Activated CD4-positive, alpha-beta T cell treated with anti-CD3 and anti-CD28 coated beads for 36 hours (primary cell): ENCODE results near the gene CLDN25. TPM values are rescaled to one million over a fixed set of nuclear protein-coding genes. Genes with fewer than 3 reads are reported as not detected.
"Not testable (repeated sequence)": the region's sequence is repeated elsewhere in the genome, so short reads cannot be mapped to it uniquely, and the experiment has no call there.

Source experiments
- ATAC-seq: fragments of 200-7000 bp; cut with Tn5 transposase; one replicate; pipeline ENCODE4 v1.10.0; 2021; ENCODE audit warnings: mild to moderate bottlenecking, moderate library complexity
- CTCF ChIA-PET: fragments of 350-600 bp; sonication (Branson Sonifier 250); formaldehyde crosslinking; loops from one replicate; lab custom pipeline; 2021; ENCODE audit warnings: antibody characterized with exemption; lab: Charles Lee
- POLR2A ChIA-PET: fragments of 350-600 bp; sonication (Branson Sonifier 250); formaldehyde crosslinking; loops from one replicate; lab custom pipeline; 2021; ENCODE audit warnings: antibody characterized with exemption, inconsistent platforms; lab: Charles Lee
- DNase-seq: peaks from one replicate; pipeline ENCODE4 v3.0.0-alpha.2; 2020
- H3K27ac Mint-ChIP-seq: one replicate; pipeline ENCODE4 v1.8.0; 2021; ENCODE audit warnings: mixed read lengths
- H3K27me3 Mint-ChIP-seq: one replicate; pipeline ENCODE4 v1.8.0; 2021; ENCODE audit warnings: mixed read lengths
- H3K36me3 Mint-ChIP-seq: one replicate; pipeline ENCODE4 v1.8.0; 2021; ENCODE audit warnings: low read depth, mixed read lengths
- H3K4me1 Mint-ChIP-seq: one replicate; pipeline ENCODE4 v1.8.0; 2021; ENCODE audit warnings: mixed read lengths
- H3K4me3 Mint-ChIP-seq: one replicate; pipeline ENCODE4 v1.8.0; 2021; ENCODE audit warnings: mild to moderate bottlenecking, moderate library complexity, mixed read lengths
- H3K9me3 Mint-ChIP-seq: one replicate; pipeline ENCODE4 v1.8.0; 2021; ENCODE audit warnings: low read depth, mixed read lengths
- intact Hi-C, 2 experiments: fragments of 100-400 bp; cut with DNase I in 1 of 2; cut with micrococcal nuclease in 1 of 2; formaldehyde crosslinking; loops; one replicate each; pipeline versions ENCODE4 v1.14.2 to v1.15.1; 2022 to 2024; cut with DNase I, micrococcal nuclease
- total RNA-seq, 2 experiments: library from RNA; stranded (reverse); gene quantifications; one replicate each; pipeline ENCODE4 v1.2.3, GENCODE V29; 2021

Gene CLDN25
- total RNA-seq, 2 experiments from 2014 or later, result not detected

DNA sequence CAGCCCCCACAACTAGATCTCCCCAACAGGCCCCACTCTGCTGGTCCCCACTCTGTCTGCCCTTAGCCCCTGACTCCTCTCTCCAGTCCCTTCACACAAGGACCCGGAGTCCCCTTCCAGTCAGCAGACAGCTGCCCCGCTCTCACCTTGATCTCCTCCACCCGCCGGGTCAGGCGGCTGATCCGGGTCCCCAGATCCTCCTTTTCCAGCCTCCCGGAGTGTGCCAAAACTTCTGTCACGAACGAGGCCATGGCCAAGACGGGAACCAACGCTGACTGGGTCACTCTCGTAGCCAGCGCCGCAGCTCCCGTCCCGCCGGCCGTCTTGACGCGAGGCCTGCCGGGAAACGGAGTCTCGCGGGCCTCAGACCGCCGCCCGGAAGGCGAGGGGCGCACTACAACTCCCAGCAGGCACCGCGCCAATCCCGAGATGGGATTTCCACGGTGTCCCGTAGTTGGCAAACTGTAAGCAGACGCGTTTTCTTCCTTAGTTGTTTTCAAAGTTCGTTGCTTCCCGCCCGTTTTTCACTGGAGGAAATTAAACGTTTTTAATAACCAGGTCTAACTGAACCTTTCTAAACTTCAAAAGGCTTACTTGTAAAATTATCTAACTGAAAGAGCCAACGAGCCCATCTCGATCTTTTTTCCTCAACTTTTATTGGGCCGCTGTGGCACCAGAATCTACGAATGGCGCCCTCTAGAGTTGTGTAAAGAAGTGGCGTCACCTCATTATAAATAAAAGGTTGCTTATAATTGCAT lies 6.0 kb upstream of the CLDN25 start, which contains the start of gene ZW10:
Gene ZW10 (minus strand): TSS at position 277 of the 758 bp plus-strand sequence. CDS start 26 bp downstream, at position 251.
- intact Hi-C loops, result loop anchor here (1.0 to 10.0 kb wide), 11 partner anchors 101 to 1549 kb away; partner anchors contain the start of genes PTS (in 2 of the 2), TTC12 (in 2 of the 2), USP28 (in 2 of the 2) and C11orf71 (in 1 of the 2)
- ChIA-PET POLR2A (no interaction called here), CTCF (interaction anchor here (0.5 to 1.7 kb wide), 8 partner anchors 9 to 657 kb away, joined by 3 to 6 read pairs (median 4); no protein-coding TSS in a partner anchor)
- H3K36me3 Mint-ChIP-seq, result peaks cover 4% of the 10 kb centered on the region
- peak within 1 kb of the TSS; percentile 98 for H3K4me3 Mint-ChIP-seq
- H3K27ac Mint-ChIP-seq, result peak within 1 kb of the TSS; percentile 96
- ATAC-seq, result peak; percentile 99
- H3K27me3 Mint-ChIP-seq, result no peaks in the 10 kb centered on the region
- DNase-seq, result peak; percentile 96
- H3K9me3 Mint-ChIP-seq, result no peaks in the 10 kb centered on the region
- H3K4me1 Mint-ChIP-seq, result peaks cover 18% of the 10 kb centered on the region

DNA sequence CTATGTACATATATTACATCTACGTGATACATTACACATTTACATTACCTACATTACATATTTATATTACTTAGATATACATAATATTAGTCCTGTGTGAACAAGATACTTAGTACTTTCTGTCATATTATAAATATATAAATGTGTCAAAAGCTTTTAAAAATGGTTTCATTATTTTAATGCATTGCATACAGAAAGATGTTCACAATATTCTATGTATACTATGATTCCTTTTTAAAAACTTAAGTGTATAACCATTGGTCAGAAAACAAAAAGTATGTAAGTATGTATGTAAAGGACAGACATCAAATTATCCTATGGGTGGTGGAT lies 5.5 kb upstream of the CLDN25 start:
- POLR2A ChIA-PET, result no interaction called here

DNA sequence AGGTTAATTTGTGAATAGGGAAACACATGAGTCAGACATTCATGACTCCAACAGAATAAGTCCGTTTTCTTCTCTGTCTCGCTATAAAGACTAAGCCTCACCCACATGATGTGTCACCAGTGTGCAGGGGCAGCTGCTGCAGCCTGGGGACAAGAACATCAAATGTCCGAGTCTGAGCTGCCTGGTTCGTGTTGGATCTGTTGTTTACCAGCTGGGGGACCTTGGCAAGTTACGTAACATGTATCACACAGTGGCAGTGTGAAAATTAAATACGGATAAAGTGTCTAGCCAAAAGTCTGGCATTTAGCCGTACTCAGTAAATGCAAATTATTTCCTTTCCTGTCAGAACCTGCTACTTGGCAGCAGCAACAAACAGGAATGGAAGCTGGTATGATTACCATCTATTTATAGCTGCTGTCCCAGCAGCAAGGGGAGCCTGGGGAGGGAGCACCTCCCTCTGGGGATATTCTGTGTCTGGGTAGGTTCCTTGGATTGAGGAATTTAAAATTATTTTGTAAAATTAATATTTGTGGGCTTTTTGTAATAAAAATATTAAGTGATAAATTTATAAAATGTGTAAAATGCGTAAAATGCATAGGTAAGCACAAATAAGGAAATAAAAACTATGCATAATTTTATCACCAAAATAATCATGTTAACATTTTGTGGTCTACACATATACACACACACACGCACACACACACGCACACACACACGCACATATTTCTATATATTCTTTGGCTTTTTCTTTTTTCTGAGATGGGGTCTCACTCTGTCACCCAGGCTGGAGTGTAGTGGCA lies 1.3 kb upstream of the CLDN25 start:
- Mint-ChIP-seq H3K4me3 (no peak overlapping the region), H3K27ac (no peak overlapping the region), H3K9me3 (no peaks in the 10 kb centered on the region), H3K4me1 (peaks cover 2% of the 10 kb centered on the region), H3K36me3 (peaks cover 1% of the 10 kb centered on the region), H3K27me3 (peaks cover 3% of the 10 kb centered on the region)
- ATAC-seq (no peak), DNase-seq (no peak)
- intact Hi-C loops, result loop anchor here in 1 of 2 experiments (10.0 kb wide), 2 partner anchors 1494 to 1554 kb away; partner anchors contain the start of gene PTS
- ChIA-PET POLR2A (no interaction called here), CTCF (no interaction called here)

More for the DNA sequence above, 5.5 kb upstream of the CLDN25 start:
- peaks cover 18% of the 10 kb centered on the region for H3K4me1 Mint-ChIP-seq
- intact Hi-C loops, result loop anchor here (5.0 to 10.0 kb wide), 3 partner anchors 1489 to 1549 kb away; partner anchors contain the start of gene PTS (in 2 of the 2)
- H3K27ac Mint-ChIP-seq, result no peak overlapping the region
- H3K27me3 Mint-ChIP-seq, result no peaks in the 10 kb centered on the region
- H3K4me3 Mint-ChIP-seq, result peak overlapping the region; percentile 98
- DNase-seq (no peak), ATAC-seq (no peak)
- no peaks in the 10 kb centered on the region for H3K9me3 Mint-ChIP-seq
- peaks cover 4% of the 10 kb centered on the region for H3K36me3 Mint-ChIP-seq
- CTCF ChIA-PET, result interaction anchor here (1.1 kb wide), 1 partner anchor 9 kb away, joined by 4 read pairs; no protein-coding TSS in a partner anchor

DNA sequence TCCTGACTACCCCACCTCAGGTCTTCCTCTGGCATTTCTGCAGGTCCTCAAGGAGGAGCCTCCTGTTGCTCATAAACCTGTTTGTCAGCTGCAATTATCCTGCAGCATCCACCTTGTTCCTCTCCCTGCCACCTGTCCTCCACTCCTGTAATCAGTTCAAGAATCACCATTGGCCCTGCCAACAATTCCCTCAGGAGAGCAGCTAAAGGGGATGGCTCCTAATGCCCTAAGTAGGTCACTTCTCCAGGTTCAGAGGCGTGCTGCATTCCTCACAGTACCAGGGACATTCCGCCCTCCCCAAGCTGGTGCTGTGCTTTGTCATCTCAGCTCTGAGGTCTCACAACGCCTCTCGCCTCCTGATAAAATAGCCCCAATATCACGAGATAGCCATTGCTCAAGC lies 2.1 kb downstream of the CLDN25 start:
- no peak overlapping the region for H3K4me3 Mint-ChIP-seq
- intact Hi-C loops, result no loop called here
- no peak overlapping the region for H3K27ac Mint-ChIP-seq
- ATAC-seq (no peak), DNase-seq (no peak)
- no peaks in the 10 kb centered on the region for H3K36me3 Mint-ChIP-seq
- H3K9me3 Mint-ChIP-seq, result no peaks in the 10 kb centered on the region
- peaks cover 10% of the 10 kb centered on the region for H3K27me3 Mint-ChIP-seq
- ChIA-PET CTCF (interaction anchor here (0.7 to 1.5 kb wide), 3 partner anchors 15 to 643 kb away, joined by 3 to 7 read pairs (median 3); no protein-coding TSS in a partner anchor), POLR2A (no interaction called here)
- no peaks in the 10 kb centered on the region for H3K4me1 Mint-ChIP-seq

DNA sequence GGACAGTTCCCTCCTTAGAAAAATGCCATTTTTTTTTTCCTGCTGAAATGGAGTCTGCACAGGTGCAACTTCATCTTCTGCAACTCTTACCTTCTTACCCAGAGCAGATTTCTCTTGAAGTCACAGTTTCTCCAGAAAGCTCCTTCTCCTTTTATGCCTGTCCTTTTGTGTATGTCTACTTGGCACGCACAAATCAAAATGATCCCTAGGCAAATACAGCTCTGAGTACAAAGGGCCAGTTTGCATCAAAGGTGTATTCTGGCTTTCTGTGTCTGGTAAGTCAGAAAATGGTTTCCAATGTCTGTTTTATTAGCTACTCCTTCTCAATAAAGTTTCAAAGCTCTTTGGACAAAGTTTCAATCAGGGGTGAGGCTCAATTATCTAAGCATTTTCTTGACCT lies 2.5 kb downstream of the CLDN25 start:
- Mint-ChIP-seq H3K9me3 (no peaks in the 10 kb centered on the region), H3K27ac (no peak overlapping the region), H3K27me3 (peaks cover 11% of the 10 kb centered on the region), H3K4me3 (no peak overlapping the region), H3K4me1 (no peaks in the 10 kb centered on the region), H3K36me3 (no peaks in the 10 kb centered on the region)
- CTCF ChIA-PET, result interaction anchor here (0.5 to 1.5 kb wide), 3 partner anchors 14 to 1470 kb away, joined by 3 to 7 read pairs (median 3); no protein-coding TSS in a partner anchor
- POLR2A ChIA-PET, result interaction anchor here (0.6 kb wide), 1 partner anchor 32 kb away, joined by 8 read pairs; no protein-coding TSS in a partner anchor
- ATAC-seq, result no peak
- no peak for DNase-seq
- intact Hi-C loops, result no loop called here

DNA sequence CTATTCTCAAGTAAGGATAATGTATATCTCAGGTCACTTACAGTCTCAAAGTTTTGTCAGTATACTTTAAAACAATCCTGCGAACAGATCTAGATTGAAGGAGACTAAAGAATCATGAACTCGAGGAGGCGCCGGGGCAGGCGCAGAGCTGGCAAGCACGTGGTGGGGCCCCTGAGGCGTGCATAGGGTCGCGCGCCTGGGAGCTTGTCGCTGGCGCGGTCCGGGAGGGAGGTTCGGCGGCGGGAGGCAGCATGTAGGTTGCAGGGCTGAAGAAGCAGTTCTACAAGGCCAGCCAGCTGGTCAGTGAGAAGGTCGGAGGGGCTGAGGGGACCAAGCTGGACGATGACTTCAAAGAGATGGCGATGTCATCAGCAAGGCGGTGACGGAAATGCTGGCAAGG lies 9.4 kb downstream of the CLDN25 start:
- intact Hi-C loops, H3K27me3 Mint-ChIP-seq, POLR2A ChIA-PET, H3K27ac Mint-ChIP-seq, H3K36me3 Mint-ChIP-seq, H3K4me1 Mint-ChIP-seq, ATAC-seq, CTCF ChIA-PET, H3K9me3 Mint-ChIP-seq, DNase-seq, H3K4me3 Mint-ChIP-seq: not testable (repeated sequence)

DNA sequence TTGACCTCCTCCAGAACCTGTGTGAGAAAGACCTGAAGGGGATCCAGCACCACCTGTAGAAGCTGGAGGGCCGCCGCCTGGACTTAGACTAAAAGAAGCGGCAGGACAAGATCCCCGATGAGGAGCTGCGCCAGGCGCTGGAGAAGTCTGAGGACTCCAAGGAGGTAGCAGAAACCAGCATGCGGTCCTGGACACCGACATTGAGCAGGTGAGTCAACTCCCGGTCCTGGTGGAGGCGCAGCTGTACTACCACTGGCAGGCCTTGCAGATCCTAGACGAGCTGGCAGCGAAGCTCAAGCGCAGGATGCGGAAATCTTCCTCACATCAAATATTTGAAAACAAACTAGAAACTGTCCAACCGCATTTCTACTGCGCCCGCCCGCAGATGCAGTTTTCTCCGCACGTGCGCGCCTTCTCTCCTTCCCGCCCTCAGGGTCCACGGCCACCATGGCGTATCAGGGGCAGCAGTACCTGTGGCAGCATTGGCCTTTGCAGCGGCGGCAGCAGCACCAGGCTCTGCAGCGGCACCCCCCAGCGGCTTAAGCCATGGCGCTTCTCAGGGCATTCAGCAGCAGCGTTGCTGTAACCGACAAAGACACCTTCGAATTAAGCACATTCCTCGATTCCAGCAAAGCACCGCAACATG lies 10.2 kb downstream of the CLDN25 start:
- no peak overlapping the region for H3K27ac Mint-ChIP-seq
- no peaks in the 10 kb centered on the region for H3K36me3 Mint-ChIP-seq
- ATAC-seq (no peak), DNase-seq (no peak)
- ChIA-PET POLR2A (no interaction called here), CTCF (no interaction called here)
- no peaks in the 10 kb centered on the region for H3K4me1 Mint-ChIP-seq
- no peak overlapping the region for H3K4me3 Mint-ChIP-seq
- intact Hi-C loops, result no loop called here
- H3K27me3 Mint-ChIP-seq, result peaks cover 5% of the 10 kb centered on the region
- no peaks in the 10 kb centered on the region for H3K9me3 Mint-ChIP-seq

DNA sequence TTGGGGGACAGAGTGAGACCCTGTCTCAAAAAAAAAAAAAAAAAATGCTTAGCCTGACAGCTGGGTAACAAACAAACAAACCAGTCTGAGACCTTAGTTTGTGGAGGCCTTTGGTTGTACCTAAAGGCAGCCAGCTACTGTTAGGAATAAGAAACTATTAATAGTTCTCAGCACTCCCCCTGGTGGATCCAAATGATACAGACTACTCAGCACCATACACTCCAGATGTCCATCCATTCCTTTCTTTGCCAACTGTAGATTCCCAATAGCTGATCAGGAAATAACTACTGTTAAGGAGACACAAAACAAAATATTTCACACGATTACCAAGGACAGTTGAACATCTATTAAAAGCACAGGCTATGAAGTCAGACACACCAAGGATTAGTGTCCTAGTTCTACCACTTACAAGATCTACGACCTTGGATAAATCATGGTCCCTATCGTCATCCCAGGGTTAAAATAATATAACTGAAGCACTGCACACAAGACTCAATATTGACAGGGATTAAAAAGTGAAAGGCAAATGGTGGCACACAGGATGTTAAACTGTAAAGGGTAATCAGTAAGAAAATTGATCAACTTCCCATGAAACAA lies 17.2 kb downstream of the CLDN25 start:
- DNase-seq, result peak; percentile 24
- ChIA-PET CTCF (interaction anchor here (0.6 to 2.5 kb wide), 13 partner anchors 8 to 519 kb away, joined by 3 to 13 read pairs (median 4); no protein-coding TSS in a partner anchor), POLR2A (no interaction called here)
- intact Hi-C loops, result loop anchor here (1.0 kb wide), 1 partner anchor 491 kb away; no protein-coding TSS in a partner anchor
- ATAC-seq, result peak; percentile 71
- H3K27me3 Mint-ChIP-seq, result no peaks in the 10 kb centered on the region
- H3K27ac Mint-ChIP-seq, result no peak overlapping the region
- H3K4me3 Mint-ChIP-seq, result no peak overlapping the region
- no peaks in the 10 kb centered on the region for H3K9me3 Mint-ChIP-seq
- H3K4me1 Mint-ChIP-seq, result no peaks in the 10 kb centered on the region
- H3K36me3 Mint-ChIP-seq, result peaks cover 10% of the 10 kb centered on the region

DNA sequence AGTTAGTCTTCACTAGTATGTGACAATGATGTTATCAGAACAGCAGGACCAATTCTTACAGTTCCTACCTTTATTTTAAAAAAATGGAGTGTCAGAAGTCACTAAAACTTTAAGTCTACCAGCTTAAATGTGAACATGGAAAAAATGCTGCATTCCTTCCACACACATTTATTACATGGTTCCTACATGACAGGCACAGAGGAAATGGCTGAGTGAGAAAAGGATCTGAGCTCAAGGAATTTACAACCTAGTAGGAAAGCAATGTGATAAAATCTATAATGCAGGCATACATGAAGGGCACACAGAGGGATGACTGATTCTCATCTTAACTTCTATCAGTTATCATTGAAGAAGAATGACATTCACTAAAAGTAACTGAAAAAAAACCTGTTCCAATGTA lies 23.0 kb downstream of the CLDN25 start:
- H3K9me3 Mint-ChIP-seq, result no peaks in the 10 kb centered on the region
- ATAC-seq (no peak), DNase-seq (no peak)
- H3K4me1 Mint-ChIP-seq, result no peaks in the 10 kb centered on the region
- H3K36me3 Mint-ChIP-seq, result peaks cover 19% of the 10 kb centered on the region
- H3K4me3 Mint-ChIP-seq, result no peak overlapping the region
- intact Hi-C loops, result no loop called here
- ChIA-PET POLR2A (no interaction called here), CTCF (no interaction called here)
- no peaks in the 10 kb centered on the region for H3K27me3 Mint-ChIP-seq
- H3K27ac Mint-ChIP-seq, result no peak overlapping the region

DNA sequence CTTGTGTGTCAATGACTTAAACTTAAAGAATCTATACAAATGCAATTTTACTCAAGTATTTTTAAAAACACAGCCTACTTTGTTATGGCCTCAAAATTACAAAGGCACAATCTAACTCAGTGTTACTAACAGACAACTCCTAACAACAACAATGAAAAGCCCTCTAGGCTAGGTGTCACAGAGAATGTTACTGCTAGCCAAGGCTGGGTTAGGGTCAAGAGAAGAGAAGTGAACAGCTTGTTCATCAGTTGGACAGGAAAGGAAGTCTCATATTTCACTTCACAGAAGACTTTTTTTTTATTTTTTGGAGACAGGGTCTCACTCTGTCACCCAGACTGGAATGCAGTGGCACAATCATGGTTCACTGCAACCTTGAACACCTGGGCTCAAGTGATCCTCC lies 26.0 kb downstream of the CLDN25 start:
- POLR2A ChIA-PET, result no interaction called here
- CTCF ChIA-PET, result interaction anchor here (0.7 to 1.0 kb wide), 4 partner anchors 10 to 510 kb away, joined by 3 read pairs; no protein-coding TSS in a partner anchor
- DNase-seq, result no peak
- Mint-ChIP-seq H3K4me3 (no peak overlapping the region), H3K9me3 (no peaks in the 10 kb centered on the region), H3K27me3 (no peaks in the 10 kb centered on the region), H3K36me3 (peaks cover 21% of the 10 kb centered on the region), H3K4me1 (no peaks in the 10 kb centered on the region), H3K27ac (no peak overlapping the region)
- no peak for ATAC-seq
- intact Hi-C loops, result loop anchor here (2.0 to 5.0 kb wide), 2 partner anchors 457 kb away; no protein-coding TSS in a partner anchor
